Glutamatergic neuron (in vitro differentiated cells): ENCODE data around the gene CENPI. TPM values are rescaled to one million over a fixed set of nuclear protein-coding genes. Genes with fewer than 3 reads are reported as not detected.

Experiments used
- DNase-seq: peaks from one replicate; pipeline ENCODE4 v3.0.0; 2022
- H3K27ac Mint-ChIP-seq: one replicate; pipeline ENCODE4 v1.8.0; 2020; ENCODE audit warnings: mild to moderate bottlenecking, mixed read lengths, inconsistent platforms; ENCODE audit not compliant: unreplicated experiment
- H3K27me3 Mint-ChIP-seq: one replicate; pipeline ENCODE4 v1.8.0; 2020; ENCODE audit warnings: mild to moderate bottlenecking, moderate library complexity, mixed read lengths, inconsistent platforms; ENCODE audit not compliant: unreplicated experiment
- H3K36me3 Mint-ChIP-seq: one replicate; pipeline ENCODE4 v1.8.0; 2020; ENCODE audit warnings: mild to moderate bottlenecking, mixed read lengths, inconsistent platforms; ENCODE audit not compliant: unreplicated experiment
- H3K4me1 Mint-ChIP-seq: one replicate; pipeline ENCODE4 v1.8.0; 2020; ENCODE audit warnings: mild to moderate bottlenecking, low read depth, mixed read lengths, inconsistent platforms; ENCODE audit not compliant: unreplicated experiment
- H3K4me3 Mint-ChIP-seq: one replicate; pipeline ENCODE4 v1.8.0; 2020; ENCODE audit warnings: mild to moderate bottlenecking, mixed read lengths, inconsistent platforms; ENCODE audit not compliant: unreplicated experiment
- H3K9me3 Mint-ChIP-seq: one replicate; pipeline ENCODE4 v1.8.0; 2020; ENCODE audit warnings: mild to moderate bottlenecking, moderate library complexity, mixed read lengths, inconsistent platforms; ENCODE audit not compliant: unreplicated experiment
- total RNA-seq: library from RNA; stranded (reverse); fragmentation: NEBNext Ultra II Directional; extraction: Animal tissue kit (Norgen Biotek cat#: 25700); gene quantifications from one replicate; pipeline ENCODE4 v1.2.1, GENCODE V29; 2021; ENCODE audit not compliant: unreplicated experiment
- TF ChIP-seq, protein P1 (sequence below): fragments of 200-600 bp; sonication (generic); IDR thresholded peaks from one replicate; pipeline ENCODE4 v1.5.0; 2021; ENCODE audit not compliant: partially characterized antibody, unreplicated experiment

The CENPI gene
- total RNA-seq, 1 donor from 2014 or later: 10.2 TPM

DNA sequence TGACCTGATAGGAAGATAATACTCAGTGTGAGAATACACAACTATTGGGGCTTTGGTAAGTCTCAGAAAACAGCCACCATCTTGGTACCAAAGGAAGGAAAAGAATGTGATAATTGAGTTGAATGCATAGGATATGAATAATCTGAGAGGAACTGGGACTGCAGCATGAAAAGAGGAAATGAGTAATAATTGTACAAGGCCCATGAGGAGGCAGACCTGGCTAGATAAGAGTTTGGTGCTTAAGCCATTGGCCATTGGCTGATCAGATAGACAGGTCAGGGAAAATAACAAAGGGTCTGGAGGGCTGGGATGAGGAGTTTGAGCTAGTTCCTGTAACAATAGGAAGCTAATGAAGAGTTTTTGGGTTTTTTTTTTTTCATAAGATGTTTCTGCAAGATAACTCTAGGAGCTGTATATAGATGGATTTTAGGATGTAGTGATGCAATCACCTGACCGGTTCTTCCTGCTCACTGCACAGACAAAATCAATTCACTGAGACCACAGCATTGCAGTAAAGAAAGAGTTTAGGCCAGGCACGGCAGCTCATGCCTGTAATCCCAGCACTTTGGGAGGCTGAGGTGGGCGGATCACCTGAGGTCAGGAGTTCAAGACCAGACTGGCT is 40.8 kb upstream of the CENPI start:
- DNase-seq: no peak
- TF ChIP-seq, protein P1, sequence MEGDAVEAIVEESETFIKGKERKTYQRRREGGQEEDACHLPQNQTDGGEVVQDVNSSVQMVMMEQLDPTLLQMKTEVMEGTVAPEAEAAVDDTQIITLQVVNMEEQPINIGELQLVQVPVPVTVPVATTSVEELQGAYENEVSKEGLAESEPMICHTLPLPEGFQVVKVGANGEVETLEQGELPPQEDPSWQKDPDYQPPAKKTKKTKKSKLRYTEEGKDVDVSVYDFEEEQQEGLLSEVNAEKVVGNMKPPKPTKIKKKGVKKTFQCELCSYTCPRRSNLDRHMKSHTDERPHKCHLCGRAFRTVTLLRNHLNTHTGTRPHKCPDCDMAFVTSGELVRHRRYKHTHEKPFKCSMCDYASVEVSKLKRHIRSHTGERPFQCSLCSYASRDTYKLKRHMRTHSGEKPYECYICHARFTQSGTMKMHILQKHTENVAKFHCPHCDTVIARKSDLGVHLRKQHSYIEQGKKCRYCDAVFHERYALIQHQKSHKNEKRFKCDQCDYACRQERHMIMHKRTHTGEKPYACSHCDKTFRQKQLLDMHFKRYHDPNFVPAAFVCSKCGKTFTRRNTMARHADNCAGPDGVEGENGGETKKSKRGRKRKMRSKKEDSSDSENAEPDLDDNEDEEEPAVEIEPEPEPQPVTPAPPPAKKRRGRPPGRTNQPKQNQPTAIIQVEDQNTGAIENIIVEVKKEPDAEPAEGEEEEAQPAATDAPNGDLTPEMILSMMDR: no peak
- no peaks in the 10 kb centered on the region for H3K9me3 Mint-ChIP-seq
- no peak overlapping the region for H3K4me3 Mint-ChIP-seq
- H3K4me1 Mint-ChIP-seq: no peaks in the 10 kb centered on the region
- H3K27me3 Mint-ChIP-seq: no peaks in the 10 kb centered on the region
- no peaks in the 10 kb centered on the region for H3K36me3 Mint-ChIP-seq
- no peak overlapping the region for H3K27ac Mint-ChIP-seq

- no peaks in the 10 kb centered on the region for H3K9me3 Mint-ChIP-seq
- H3K4me1 Mint-ChIP-seq: no peaks in the 10 kb centered on the region
- no peak overlapping the region for H3K27ac Mint-ChIP-seq
- TF ChIP-seq, protein P1: no peak
- H3K27me3 Mint-ChIP-seq: no peaks in the 10 kb centered on the region
- H3K4me3 Mint-ChIP-seq: no peak overlapping the region
- no peaks in the 10 kb centered on the region for H3K36me3 Mint-ChIP-seq
- DNase-seq: no peak
These were observed 35.8 kb upstream of the CENPI start for GRCh38 chrX:101062176-101062575.

DNA sequence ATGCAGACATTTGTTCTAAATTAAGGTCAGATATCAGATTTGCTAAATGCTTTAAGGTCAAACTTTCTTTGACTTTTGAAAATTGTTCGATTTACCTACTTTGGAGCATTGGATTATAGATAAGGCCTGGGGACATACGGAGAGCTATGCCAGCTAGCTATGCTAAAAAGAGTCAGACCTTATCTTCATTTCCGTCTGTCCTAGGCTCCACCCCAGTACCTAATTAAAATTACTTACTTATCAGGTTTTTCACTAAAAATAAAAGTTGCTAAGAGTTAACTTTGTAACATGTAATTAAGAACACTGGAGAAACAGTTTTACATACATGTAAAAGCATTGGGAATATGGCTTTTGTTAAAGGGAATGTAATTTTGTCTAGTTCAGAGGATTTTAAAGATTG is 26.4 kb upstream of the CENPI start:
- Mint-ChIP-seq H3K36me3 (no peaks in the 10 kb centered on the region), H3K27me3 (no peaks in the 10 kb centered on the region), H3K9me3 (no peaks in the 10 kb centered on the region), H3K4me1 (no peaks in the 10 kb centered on the region), H3K4me3 (no peak overlapping the region), H3K27ac (no peak overlapping the region)
- no peak for DNase-seq
- TF ChIP-seq, protein P1: no peak

- H3K4me1 Mint-ChIP-seq: peaks cover 2% of the 10 kb centered on the region
- DNase-seq: peak; percentile 25
- H3K9me3 Mint-ChIP-seq: no peaks in the 10 kb centered on the region
- peak within 1 kb of the TSS; percentile 93 for H3K4me3 Mint-ChIP-seq
- TF ChIP-seq, protein P1: no peak
- H3K27me3 Mint-ChIP-seq: no peaks in the 10 kb centered on the region
- H3K36me3 Mint-ChIP-seq: no peaks in the 10 kb centered on the region
- peak within 1 kb of the TSS; percentile 85 for H3K27ac Mint-ChIP-seq
These were observed 19.0 kb upstream of the CENPI start, which contains the start of gene TMEM35A for GRCh38 chrX:101078716-101079598. TMEM35A (plus strand) TSS chrX:101078879; CDS start chrX:101079003, 124 bp downstream.
